ENCODE data around the gene EXOC4. TPM values are rescaled to one million over a fixed set of nuclear protein-coding genes. Genes with fewer than 3 reads are reported as not detected.

Gene EXOC4
- total RNA-seq, 4 donors from 2014 or later, result 82.4 to 204 (median 128) TPM

DNA sequence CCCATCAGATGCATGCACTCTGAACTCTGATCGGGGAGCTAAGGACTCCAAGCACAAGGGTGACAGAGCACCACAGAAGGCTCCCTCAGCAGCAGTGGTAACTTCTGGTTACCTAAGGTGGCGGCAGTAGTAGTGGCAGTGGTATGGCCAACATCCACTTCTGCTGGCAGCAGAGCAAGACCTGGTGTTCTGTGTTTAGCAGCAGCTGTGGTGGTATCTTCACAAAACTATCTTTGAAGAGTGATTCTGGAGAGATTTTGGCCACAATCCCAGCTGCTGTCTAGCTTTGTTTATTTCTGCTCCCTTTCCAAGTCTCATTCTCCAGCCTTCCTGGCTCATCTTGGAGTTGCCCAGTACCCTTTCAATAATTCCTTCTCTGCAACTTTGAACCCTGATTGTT is 771.9 kb downstream of the EXOC4 start:
- no peaks in the 10 kb centered on the region for H3K27me3 ChIP-seq
- no peak overlapping the region for H3K4me3 ChIP-seq
- no peak for DNase-seq
- no peaks in the 10 kb centered on the region for H3K36me3 ChIP-seq
- 78% methylated on average over 2 of the region's 2 CpGs; no CpG with 5 or more reads in 1 of the 2 donors for WGBS, 2 donors (ENCODE audit: low coverage in 1 of 2)
- peaks cover 0 to 12% (median 0%) of the 10 kb centered on the region in 4 donors for H3K4me1 ChIP-seq
- TF ChIP-seq POLR2AphosphoS5 (IDR thresholded peaks at IDR 0.05) (no peak), EP300 (IDR thresholded peaks at IDR 0.05; ENCODE audit: low read depth) (no peak), POLR2A (IDR thresholded peaks at IDR 0.05) (no peak)
- TF ChIP-seq, protein P1, sequence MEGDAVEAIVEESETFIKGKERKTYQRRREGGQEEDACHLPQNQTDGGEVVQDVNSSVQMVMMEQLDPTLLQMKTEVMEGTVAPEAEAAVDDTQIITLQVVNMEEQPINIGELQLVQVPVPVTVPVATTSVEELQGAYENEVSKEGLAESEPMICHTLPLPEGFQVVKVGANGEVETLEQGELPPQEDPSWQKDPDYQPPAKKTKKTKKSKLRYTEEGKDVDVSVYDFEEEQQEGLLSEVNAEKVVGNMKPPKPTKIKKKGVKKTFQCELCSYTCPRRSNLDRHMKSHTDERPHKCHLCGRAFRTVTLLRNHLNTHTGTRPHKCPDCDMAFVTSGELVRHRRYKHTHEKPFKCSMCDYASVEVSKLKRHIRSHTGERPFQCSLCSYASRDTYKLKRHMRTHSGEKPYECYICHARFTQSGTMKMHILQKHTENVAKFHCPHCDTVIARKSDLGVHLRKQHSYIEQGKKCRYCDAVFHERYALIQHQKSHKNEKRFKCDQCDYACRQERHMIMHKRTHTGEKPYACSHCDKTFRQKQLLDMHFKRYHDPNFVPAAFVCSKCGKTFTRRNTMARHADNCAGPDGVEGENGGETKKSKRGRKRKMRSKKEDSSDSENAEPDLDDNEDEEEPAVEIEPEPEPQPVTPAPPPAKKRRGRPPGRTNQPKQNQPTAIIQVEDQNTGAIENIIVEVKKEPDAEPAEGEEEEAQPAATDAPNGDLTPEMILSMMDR (IDR thresholded peaks at IDR 0.05), result no peak
- H3K27ac ChIP-seq, result no peak overlapping the region
- in situ Hi-C loops (cut with MboI; ENCODE audit: low pct_ligation_motif_present in 1 of 4, low pct_unique_long_range_greater_than_20kb in 1 of 4, low sequenced_read_pairs in 3 of 4), result no loop called here
- H3K9me3 ChIP-seq, result peaks cover 0 to 6% of the 10 kb centered on the region in 2 donors
- intact Hi-C loops (cut with DNase I; ENCODE audit: low total_unique reads), result no loop called here

DNA sequence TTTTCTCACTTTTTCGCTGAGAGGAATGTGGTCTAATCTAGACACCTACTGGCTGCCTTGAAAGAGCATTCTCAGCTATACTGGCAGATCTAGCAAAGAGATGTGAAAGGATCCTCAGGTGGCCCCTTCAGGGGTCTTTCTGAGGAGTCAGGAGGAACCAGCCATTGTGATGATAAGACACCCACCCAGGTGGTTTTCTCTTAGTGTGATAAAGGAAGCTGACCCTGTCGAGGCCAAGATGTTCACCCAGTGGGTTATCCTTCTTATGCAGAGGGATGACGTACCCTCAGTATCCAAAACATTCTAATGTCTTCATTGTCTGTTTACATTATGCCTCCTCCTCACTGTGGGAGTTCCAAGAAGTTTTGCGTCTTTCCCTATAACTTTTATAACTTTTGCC is 776.0 kb downstream of the EXOC4 start:
- no peak for DNase-seq
- in situ Hi-C loops (cut with MboI; ENCODE audit: low pct_ligation_motif_present in 1 of 4, low pct_unique_long_range_greater_than_20kb in 1 of 4, low sequenced_read_pairs in 3 of 4) (no loop called here), intact Hi-C loops (cut with DNase I; ENCODE audit: low total_unique reads) (no loop called here)
- H3K9me3 ChIP-seq, result peaks cover 0 to 11% of the 10 kb centered on the region in 2 donors
- 92 to 95% methylated on average over 4 of the region's 4 CpGs for WGBS, 2 donors (ENCODE audit: low coverage in 1 of 2)
- no peaks in the 10 kb centered on the region for H3K27me3 ChIP-seq
- H3K27ac ChIP-seq, result no peak overlapping the region
- H3K36me3 ChIP-seq, result no peaks in the 10 kb centered on the region
- TF ChIP-seq POLR2A (IDR thresholded peaks at IDR 0.05) (no peak), EP300 (IDR thresholded peaks at IDR 0.05; ENCODE audit: low read depth) (no peak), POLR2AphosphoS5 (IDR thresholded peaks at IDR 0.05) (no peak)
- TF ChIP-seq, protein P1 (IDR thresholded peaks at IDR 0.05), result no peak
- no peak overlapping the region for H3K4me3 ChIP-seq
- H3K4me1 ChIP-seq, result peaks cover 0 to 4% (median 0%) of the 10 kb centered on the region in 4 donors

DNA sequence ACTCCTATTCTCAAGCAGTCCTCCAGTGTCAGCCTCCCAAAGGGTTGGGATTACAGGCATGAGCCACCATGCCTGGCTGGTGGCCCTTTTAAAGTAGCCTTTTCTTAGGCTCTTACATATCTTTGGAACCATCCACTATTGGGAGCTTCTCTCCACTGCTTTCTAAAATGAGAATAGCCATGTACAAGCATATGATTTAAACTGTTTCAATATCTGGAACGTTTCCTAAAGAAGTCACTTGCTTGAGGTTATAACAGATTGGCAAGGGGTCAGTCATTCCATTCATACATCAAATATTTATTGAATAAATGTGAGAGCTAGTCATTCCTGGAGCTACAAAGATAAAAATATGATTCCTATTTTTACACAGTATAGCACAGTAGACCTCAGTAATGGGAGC is 776.9 kb downstream of the EXOC4 start:
- 78 to 96% methylated on average over 1 of the region's 1 CpG for WGBS, 2 donors (ENCODE audit: low coverage in 1 of 2)
- intact Hi-C loops (cut with DNase I; ENCODE audit: low total_unique reads), result no loop called here
- in situ Hi-C loops (cut with MboI; ENCODE audit: low pct_ligation_motif_present in 1 of 4, low pct_unique_long_range_greater_than_20kb in 1 of 4, low sequenced_read_pairs in 3 of 4), result no loop called here

DNA sequence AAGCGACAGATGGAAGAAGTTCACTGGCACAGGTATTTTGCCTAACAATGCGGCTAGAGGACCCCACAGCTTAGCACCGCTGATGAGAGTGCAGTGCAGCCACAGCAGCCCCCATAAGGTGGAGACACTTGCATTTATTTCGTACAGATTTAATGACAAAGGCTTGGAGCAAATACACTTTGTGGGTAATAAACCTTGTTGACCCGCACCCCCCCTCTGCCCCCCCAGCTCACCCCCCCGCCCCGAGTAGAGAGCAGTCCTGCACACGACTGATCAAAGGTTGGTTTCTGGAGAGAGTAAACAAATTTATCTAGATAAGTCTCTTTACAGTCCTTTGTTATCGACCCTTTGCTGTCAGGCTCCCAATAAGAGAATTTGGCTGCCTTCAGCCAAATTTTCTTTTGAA is 777.6 kb downstream of the EXOC4 start:
- intact Hi-C loops (cut with DNase I; ENCODE audit: low total_unique reads), result no loop called here
- in situ Hi-C loops (cut with MboI; ENCODE audit: low pct_ligation_motif_present in 1 of 4, low pct_unique_long_range_greater_than_20kb in 1 of 4, low sequenced_read_pairs in 3 of 4), result no loop called here

More for the DNA sequence above, 776.9 kb downstream of the EXOC4 start:
- no peak overlapping the region for H3K4me3 ChIP-seq
- H3K27ac ChIP-seq, result no peak overlapping the region
- no peak for DNase-seq
- peaks cover 0 to 3% (median 0%) of the 10 kb centered on the region in 4 donors for H3K4me1 ChIP-seq
- H3K36me3 ChIP-seq, result no peaks in the 10 kb centered on the region
- H3K9me3 ChIP-seq, result peaks cover 0 to 11% of the 10 kb centered on the region in 2 donors
- TF ChIP-seq POLR2A (IDR thresholded peaks at IDR 0.05) (no peak), POLR2AphosphoS5 (IDR thresholded peaks at IDR 0.05) (no peak), EP300 (IDR thresholded peaks at IDR 0.05; ENCODE audit: low read depth) (no peak)
- TF ChIP-seq, protein P1 (IDR thresholded peaks at IDR 0.05), result no peak
- H3K27me3 ChIP-seq, result no peaks in the 10 kb centered on the region

More for the DNA sequence above, 777.6 kb downstream of the EXOC4 start:
- H3K36me3 ChIP-seq, result no peaks in the 10 kb centered on the region
- no peaks in the 10 kb centered on the region for H3K27me3 ChIP-seq
- H3K4me1 ChIP-seq, result no peaks in the 10 kb centered on the region
- H3K4me3 ChIP-seq, result no peak overlapping the region
- 50 to 70% methylated on average over 1 to 9 of the region's 9 CpGs for WGBS, 2 donors (ENCODE audit: low coverage in 1 of 2)
- peaks cover 0 to 11% of the 10 kb centered on the region in 2 donors for H3K9me3 ChIP-seq
- TF ChIP-seq, protein P1 (IDR thresholded peaks at IDR 0.05), result no peak
- TF ChIP-seq EP300 (IDR thresholded peaks at IDR 0.05; ENCODE audit: low read depth), result no peak
- no peak for TF ChIP-seq POLR2A (IDR thresholded peaks at IDR 0.05)
- TF ChIP-seq POLR2AphosphoS5 (IDR thresholded peaks at IDR 0.05), result no peak
- DNase-seq, result no peak
- H3K27ac ChIP-seq, result no peak overlapping the region

All from transverse colon (tissue), 4 donors.